HepG2 (cell line): ENCODE results near the gene CAMK1D. TPM values are rescaled to one million over a fixed set of nuclear protein-coding genes. Genes with fewer than 3 reads are reported as not detected.

Source experiments
- ATAC-seq: fragments of 200-7000 bp; cut with Tn5 transposase; 3 replicates; pipeline ENCODE4 v1.9.1; 2020; ENCODE audit warnings: mild to moderate bottlenecking, moderate library complexity
- BruUV-seq: library from RNA; stranded (reverse); fragments of 400-500 nt; replicated peaks from 2 replicates; lab custom pipeline; 2021; lab: Mats Ljungman, UMichigan
- CTCF ChIA-PET: fragments of 300-600 bp; formaldehyde crosslinking; extraction: SDS; loops from one replicate; lab custom pipeline; 2021; ENCODE audit warnings: low total read pairs, inconsistent platforms, low intra/inter-chr PET ratio; lab: Yijun Ruan, JAX
- POLR2A ChIA-PET: fragments of 350-600 bp; sonication (Branson Sonifier 250); formaldehyde crosslinking; loops from one replicate; lab custom pipeline; 2020; ENCODE audit warnings: antibody characterized with exemption, inconsistent platforms; lab: Yijun Ruan, JAX
- DNase-seq: peaks from one replicate; pipeline ENCODE4 v3.0.0-alpha.2; 2015; ENCODE audit warnings: low spot score
- FAIRE-seq: peaks from 3 replicates; lab custom pipeline; 2011; peaks lifted over from hg19 to GRCh38; lab: Jason Lieb, UNC
- H2AFZ ChIP-seq: one replicate; pipeline ENCODE4 v1.6.1; 2011; ENCODE audit warnings: low read length, inconsistent platforms
- H3K27ac ChIP-seq: fragments of 300-600 bp; 3 replicates; pipeline ENCODE4 v1.8.0; 2011; ENCODE audit warnings: mixed run types, mild to moderate bottlenecking, mixed read lengths, low read length, inconsistent platforms; ENCODE audit not compliant: insufficient read depth; ENCODE audit errors: extremely low read length
- H3K27me3 ChIP-seq, 2 experiments: fragments of 200-600 bp in 1 of 2; 2 replicates in 1 of 2; 3 replicates in 1 of 2; pipeline versions ENCODE4 v1.6.0 to v1.8.0; 2011; ENCODE audit warnings: low read length in 2 of 2, mild to moderate bottlenecking in 2 of 2, moderate library complexity in 2 of 2, inconsistent platforms in 1 of 2; ENCODE audit not compliant: insufficient read depth in 2 of 2, control insufficient read depth in 1 of 2
- H3K36me3 ChIP-seq, 2 experiments: fragments of 200-600 bp in 1 of 2; replicated peaks in 1 of 2; 2 replicates in 1 of 2; 3 replicates in 1 of 2; pipeline versions ENCODE4 v1.5.1 to v1.8.0; 2011; ENCODE audit warnings: low read length in 2 of 2, inconsistent platforms in 1 of 2; ENCODE audit not compliant: insufficient read depth in 2 of 2, control insufficient read depth in 1 of 2
- H3K4me1 ChIP-seq: 2 replicates; pipeline ENCODE4 v1.5.1; 2012; ENCODE audit warnings: low read length, inconsistent platforms; ENCODE audit not compliant: insufficient read depth
- H3K4me2 ChIP-seq: 2 replicates; pipeline ENCODE4 v1.6.0; 2011; ENCODE audit warnings: low read depth, low read length, inconsistent platforms
- H3K4me3 ChIP-seq, 3 experiments: fragments of 200-600 bp in 1 of 3; sonication (generic), shearing (Covaris generic) in 1 of 3; replicated peaks in 1 of 3; 2 replicates each; pipeline ENCODE4 v1.5.1; 2011 to 2016; ENCODE audit warnings: low read length in 3 of 3, inconsistent platforms in 2 of 3, low read depth in 2 of 3, mild to moderate bottlenecking in 2 of 3, control low read depth in 1 of 3, mixed read lengths in 1 of 3; ENCODE audit not compliant: insufficient read depth in 1 of 3
- H3K79me2 ChIP-seq: one replicate; pipeline ENCODE4 v1.6.1; 2011; ENCODE audit warnings: low read length, inconsistent platforms; ENCODE audit not compliant: insufficient read depth
- H3K9ac ChIP-seq: 2 replicates; pipeline ENCODE4 v1.6.0; 2011; ENCODE audit warnings: mild to moderate bottlenecking, low read depth, low read length, inconsistent platforms; ENCODE audit not compliant: insufficient read depth
- H3K9me3 ChIP-seq: 2 replicates; pipeline ENCODE4 v1.5.1; 2012; ENCODE audit warnings: mild to moderate bottlenecking, low read length
- H4K20me1 ChIP-seq: 2 replicates; pipeline ENCODE4 v1.6.0; 2011; ENCODE audit warnings: inconsistent platforms, mild to moderate bottlenecking, low read length, moderate library complexity; ENCODE audit not compliant: insufficient read depth
- BORCS8-MEF2B ChIP-seq: sonication (generic); formaldehyde crosslinking; IDR thresholded peaks from 2 replicates; pipeline ENCODE4 v1.8.0; 2022; ENCODE audit warnings: mild to moderate bottlenecking, missing genetic modification reagents
- ELF1 ChIP-seq: sonication (generic); formaldehyde crosslinking; IDR thresholded peaks from 2 replicates; pipeline ENCODE4 v1.4.0; 2020; ENCODE audit warnings: missing genetic modification reagents
- ELF3 ChIP-seq: IDR thresholded peaks from 2 replicates; pipeline ENCODE4 v1.6.1; 2016; ENCODE audit warnings: missing genetic modification reagents, missing compliant biosample characterization
- FOSL1 ChIP-seq: sonication (generic); formaldehyde crosslinking; IDR thresholded peaks from 2 replicates; pipeline ENCODE4 v1.9.0; 2021; ENCODE audit warnings: missing genetic modification reagents, borderline replicate concordance
- GABPA ChIP-seq, 2 experiments: IDR thresholded peaks; 2 replicates each; pipeline ENCODE4 v1.6.1; 2011 to 2016; ENCODE audit warnings: low read depth in 2 of 2, low read length in 1 of 2, missing biosample characterization in 1 of 2, missing genetic modification characterization in 1 of 2
- GABPB1 ChIP-seq: IDR thresholded peaks from 2 replicates; pipeline ENCODE4 v1.6.1; 2016; ENCODE audit warnings: mild to moderate bottlenecking, missing genetic modification reagents, moderate library complexity, missing compliant biosample characterization
- SMC3 ChIP-seq: IDR thresholded peaks from 2 replicates; pipeline ENCODE4 v1.6.1; 2011; ENCODE audit warnings: low read length, improper control_type of control experiment
- STAG1 ChIP-seq: sonication (generic); formaldehyde crosslinking; IDR thresholded peaks from 2 replicates; pipeline ENCODE4 v1.4.0; 2020; ENCODE audit warnings: missing genetic modification reagents
- ZNF569 ChIP-seq: sonication (generic); formaldehyde crosslinking; IDR thresholded peaks from 2 replicates; pipeline ENCODE4 v1.5.0; 2020; ENCODE audit warnings: mild to moderate bottlenecking, missing genetic modification reagents, moderate library complexity, borderline replicate concordance
- ZNF883 ChIP-seq: sonication (generic); formaldehyde crosslinking; IDR thresholded peaks from 2 replicates; pipeline ENCODE4 v1.5.1; 2020; ENCODE audit warnings: mild to moderate bottlenecking, missing genetic modification reagents; ENCODE audit errors: not compliant biosample characterization
- WGBS: methylation state at CpG from one replicate; pipeline ENCODE4 v1.1.6; 2017; ENCODE audit warnings: low lambda C conversion rate; 5-methylcytosine and 5-hydroxymethylcytosine counted together
- in situ Hi-C: cut with HindIII; loops from 2 replicates; pipeline ENCODE4 v1.10.0; 2017; ENCODE audit warnings: low pct_unique_long_range_greater_than_20kb; ENCODE audit not compliant: extremely low pct_ligation_motif_present
- intact Hi-C: fragments of 100-400 bp; cut with micrococcal nuclease; formaldehyde crosslinking; loops from one replicate; pipeline ENCODE4 v1.10.0; 2022; ENCODE audit not compliant: unreplicated experiment
- polyA plus RNA-seq, 8 experiments: library from polyadenylated mRNA; depleted of rRNA in 3 of 8; stranded (reverse) in 7 of 8; unstranded in 1 of 8; fragments of >200 nt; fragmentation: Illumina TruSeq in 4 of 8; extraction: Trizol in 4 of 8; gene quantifications; 2 replicates each; pipeline versions ENCODE4 v1.2.1 to v1.2.3, GENCODE V29; 2011 to 2016; ENCODE audit warnings: low read depth in 4 of 8, missing spikeins in 1 of 8, mixed read lengths in 1 of 8; ENCODE audit not compliant: insufficient read depth in 1 of 8
- total RNA-seq, 5 experiments: library from RNA; depleted of rRNA; stranded (reverse); fragments of >200 nt; fragmentation: Illumina TruSeq; extraction: Trizol; gene quantifications; 2 replicates each; pipeline ENCODE4 v1.2.3, GENCODE V29; 2016; ENCODE audit warnings: low read depth in 1 of 5
- TF ChIP-seq, protein P1 (sequence below): sonication (generic); formaldehyde crosslinking; IDR thresholded peaks from 2 replicates; pipeline ENCODE4 v1.5.0; 2020; ENCODE audit warnings: mild to moderate bottlenecking, missing genetic modification reagents, moderate library complexity
- TF ChIP-seq, protein P2 (sequence below): sonication (generic); formaldehyde crosslinking; IDR thresholded peaks from 2 replicates; pipeline ENCODE4 v1.4.0; 2020; ENCODE audit warnings: missing genetic modification reagents
- TF ChIP-seq, protein P3 (sequence below): sonication (generic); formaldehyde crosslinking; IDR thresholded peaks from 2 replicates; pipeline ENCODE4 v1.9.0; 2021; ENCODE audit warnings: missing genetic modification reagents, mild to moderate bottlenecking, borderline replicate concordance

The CAMK1D gene
- total and polyA plus RNA-seq, 2 of the 13 experiments (the other 11 are each of a cell fraction or from before 2014, with no cell fraction given): under 0.01 TPM; not detected in 1

DNA sequence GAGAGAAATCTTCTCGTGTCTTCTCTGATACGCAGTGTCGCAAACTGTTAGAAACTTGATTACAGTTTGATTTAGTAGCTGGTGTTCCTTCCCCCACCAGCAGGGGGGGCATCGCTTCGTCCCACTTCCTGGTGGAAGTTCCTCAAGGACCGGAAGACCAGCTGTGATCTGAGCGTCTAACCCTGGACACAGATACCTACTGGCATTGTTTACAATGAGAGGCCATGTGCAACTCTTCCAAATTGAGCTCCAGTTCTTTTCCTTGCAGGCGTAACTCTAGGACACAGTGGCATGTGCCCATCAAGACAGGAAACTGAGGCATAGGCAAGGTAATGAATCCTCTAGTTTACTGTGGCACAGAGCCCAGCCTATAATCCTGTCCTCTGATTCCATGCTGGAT lies 433.2 kb downstream of the CAMK1D start:
- Histone ChIP-seq H3K4me1 (no peaks in the 10 kb centered on the region), H3K27me3 (peaks cover 0 to 2% of the 10 kb centered on the region in 2 experiments; a peak in 2 of 5 replicates), H2AFZ (no peak overlapping the region), H3K4me3 (no peak overlapping the region), H3K27ac (no peak overlapping the region), H3K9me3 (no peaks in the 10 kb centered on the region), H4K20me1 (no peaks in the 10 kb centered on the region), H3K4me2 (no peak overlapping the region), H3K79me2 (no peaks in the 10 kb centered on the region), H3K9ac (no peak overlapping the region)
- POLR2A ChIA-PET: no interaction called here
- in situ Hi-C loops: no loop called here
- DNase-seq: peak; percentile 29
- WGBS: 35% methylated on average over 8 of the region's 8 CpGs
- CTCF ChIA-PET: interaction anchor here (1.1 kb wide), 1 partner anchor 292 kb away, joined by 5 read pairs; no protein-coding TSS in a partner anchor
- TF ChIP-seq FOSL1 (CRISPR knock-in tag): no peak
- 0 out of 2 replicates have a peak, but pooled peaks have one; percentile 54 for TF ChIP-seq ELF3 (CRISPR knock-in tag)
- peak; percentile 54 for TF ChIP-seq GABPA (IDR thresholded peaks at IDR 0.05; ENCODE audit: low read depth, low read length)
- TF ChIP-seq GABPA (CRISPR knock-in tag; IDR thresholded peaks at IDR 0.05; ENCODE audit: low read depth): peak; percentile 84
- TF ChIP-seq, protein P1, sequence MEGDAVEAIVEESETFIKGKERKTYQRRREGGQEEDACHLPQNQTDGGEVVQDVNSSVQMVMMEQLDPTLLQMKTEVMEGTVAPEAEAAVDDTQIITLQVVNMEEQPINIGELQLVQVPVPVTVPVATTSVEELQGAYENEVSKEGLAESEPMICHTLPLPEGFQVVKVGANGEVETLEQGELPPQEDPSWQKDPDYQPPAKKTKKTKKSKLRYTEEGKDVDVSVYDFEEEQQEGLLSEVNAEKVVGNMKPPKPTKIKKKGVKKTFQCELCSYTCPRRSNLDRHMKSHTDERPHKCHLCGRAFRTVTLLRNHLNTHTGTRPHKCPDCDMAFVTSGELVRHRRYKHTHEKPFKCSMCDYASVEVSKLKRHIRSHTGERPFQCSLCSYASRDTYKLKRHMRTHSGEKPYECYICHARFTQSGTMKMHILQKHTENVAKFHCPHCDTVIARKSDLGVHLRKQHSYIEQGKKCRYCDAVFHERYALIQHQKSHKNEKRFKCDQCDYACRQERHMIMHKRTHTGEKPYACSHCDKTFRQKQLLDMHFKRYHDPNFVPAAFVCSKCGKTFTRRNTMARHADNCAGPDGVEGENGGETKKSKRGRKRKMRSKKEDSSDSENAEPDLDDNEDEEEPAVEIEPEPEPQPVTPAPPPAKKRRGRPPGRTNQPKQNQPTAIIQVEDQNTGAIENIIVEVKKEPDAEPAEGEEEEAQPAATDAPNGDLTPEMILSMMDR (CRISPR knock-in tag): peak; percentile 67
- peak; percentile 28 for TF ChIP-seq STAG1 (CRISPR knock-in tag)
- TF ChIP-seq SMC3: peak; percentile 42; the same call in 1 of the 2 replicates
- no peak for TF ChIP-seq ZNF569
- TF ChIP-seq, protein P2, sequence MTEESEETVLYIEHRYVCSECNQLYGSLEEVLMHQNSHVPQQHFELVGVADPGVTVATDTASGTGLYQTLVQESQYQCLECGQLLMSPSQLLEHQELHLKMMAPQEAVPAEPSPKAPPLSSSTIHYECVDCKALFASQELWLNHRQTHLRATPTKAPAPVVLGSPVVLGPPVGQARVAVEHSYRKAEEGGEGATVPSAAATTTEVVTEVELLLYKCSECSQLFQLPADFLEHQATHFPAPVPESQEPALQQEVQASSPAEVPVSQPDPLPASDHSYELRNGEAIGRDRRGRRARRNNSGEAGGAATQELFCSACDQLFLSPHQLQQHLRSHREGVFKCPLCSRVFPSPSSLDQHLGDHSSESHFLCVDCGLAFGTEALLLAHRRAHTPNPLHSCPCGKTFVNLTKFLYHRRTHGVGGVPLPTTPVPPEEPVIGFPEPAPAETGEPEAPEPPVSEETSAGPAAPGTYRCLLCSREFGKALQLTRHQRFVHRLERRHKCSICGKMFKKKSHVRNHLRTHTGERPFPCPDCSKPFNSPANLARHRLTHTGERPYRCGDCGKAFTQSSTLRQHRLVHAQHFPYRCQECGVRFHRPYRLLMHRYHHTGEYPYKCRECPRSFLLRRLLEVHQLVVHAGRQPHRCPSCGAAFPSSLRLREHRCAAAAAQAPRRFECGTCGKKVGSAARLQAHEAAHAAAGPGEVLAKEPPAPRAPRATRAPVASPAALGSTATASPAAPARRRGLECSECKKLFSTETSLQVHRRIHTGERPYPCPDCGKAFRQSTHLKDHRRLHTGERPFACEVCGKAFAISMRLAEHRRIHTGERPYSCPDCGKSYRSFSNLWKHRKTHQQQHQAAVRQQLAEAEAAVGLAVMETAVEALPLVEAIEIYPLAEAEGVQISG (CRISPR knock-in tag): peak; percentile 52; the same call in 1 of the 2 replicates
- TF ChIP-seq BORCS8-MEF2B (CRISPR knock-in tag): no peak
- TF ChIP-seq, protein P3, sequence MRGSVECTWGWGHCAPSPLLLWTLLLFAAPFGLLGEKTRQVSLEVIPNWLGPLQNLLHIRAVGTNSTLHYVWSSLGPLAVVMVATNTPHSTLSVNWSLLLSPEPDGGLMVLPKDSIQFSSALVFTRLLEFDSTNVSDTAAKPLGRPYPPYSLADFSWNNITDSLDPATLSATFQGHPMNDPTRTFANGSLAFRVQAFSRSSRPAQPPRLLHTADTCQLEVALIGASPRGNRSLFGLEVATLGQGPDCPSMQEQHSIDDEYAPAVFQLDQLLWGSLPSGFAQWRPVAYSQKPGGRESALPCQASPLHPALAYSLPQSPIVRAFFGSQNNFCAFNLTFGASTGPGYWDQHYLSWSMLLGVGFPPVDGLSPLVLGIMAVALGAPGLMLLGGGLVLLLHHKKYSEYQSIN (CRISPR knock-in tag): no peak
- peak; percentile 67 for TF ChIP-seq ELF1
- TF ChIP-seq GABPB1 (CRISPR knock-in tag): peak; percentile 59; the same call in 1 of the 2 replicates
- TF ChIP-seq ZNF883 (CRISPR knock-in tag): no peak
- TF ChIP-seq, all 625 proteins: peak for 8
- ATAC-seq (peak; percentile 36; the same call in 1 of the 3 replicates), FAIRE-seq (peak; percentile 39)
- intact Hi-C loops: loop anchor here (1.0 kb wide), 1 partner anchor 120 kb away; no protein-coding TSS in a partner anchor
- no peaks in the 10 kb centered on the region for H3K36me3 ChIP-seq
- no TSS peak for BruUV-seq
